Epithelial cell of proximal tubule (primary cell): ENCODE measurements around the gene GAR1. TPM values are rescaled to one million over a fixed set of nuclear protein-coding genes. Genes with fewer than 3 reads are reported as not detected.

Experiments
- DNase-seq: peaks from one replicate; pipeline ENCODE4 v3.0.0-alpha.2; 2011; ENCODE audit warnings: low read depth
- H3K4me3 ChIP-seq: 2 replicates; pipeline ENCODE4 v1.5.1; 2011; ENCODE audit warnings: low read depth, mild to moderate bottlenecking, low read length
- CTCF ChIP-seq: conservative IDR thresholded peaks from 2 replicates; pipeline ENCODE4 v1.5.1; 2012; ENCODE audit warnings: low read depth, mild to moderate bottlenecking, low read length
- total RNA-seq: library from RNA; depleted of rRNA; stranded (reverse); fragments of >200 nt; gene quantifications from 2 replicates; pipeline ENCODE4 v1.2.3, GENCODE V29; 2015

The GAR1 gene
- total RNA-seq, 1 donor from 2014 or later: 12.7 TPM

- peak within 1 kb of the TSS; percentile 65 for H3K4me3 ChIP-seq
- DNase-seq: peak; percentile 60
- TF ChIP-seq CTCF: no peak
Observed at GRCh38 chr4:109801895-109802319, 13.7 kb upstream of the GAR1 start, which contains the start of gene CFI. CFI (minus strand) TSS chr4:109801999; CDS start chr4:109801971, 28 bp downstream.

GRCh38 chr4:109803924-109804571 is 11.5 kb upstream of the GAR1 start:
- TF ChIP-seq CTCF: peak; percentile 72
- no peak overlapping the region for H3K4me3 ChIP-seq
- DNase-seq: peak; percentile 29

- H3K4me3 ChIP-seq: no peak overlapping the region
- TF ChIP-seq CTCF: no peak
- no peak for DNase-seq
Observed at GRCh38 chr4:109809655-109810054, 5.9 kb upstream of the GAR1 start.

- no peak for DNase-seq
- H3K4me3 ChIP-seq: no peak overlapping the region
- TF ChIP-seq CTCF: no peak
Observed at GRCh38 chr4:109810552-109811387, 4.8 kb upstream of the GAR1 start.

GRCh38 chr4:109811707-109812106 is 3.9 kb upstream of the GAR1 start:
- no peak overlapping the region for H3K4me3 ChIP-seq
- DNase-seq: no peak
- TF ChIP-seq CTCF: no peak

- no peak for TF ChIP-seq CTCF
- H3K4me3 ChIP-seq: peak overlapping the region; percentile 98
Observed at GRCh38 chr4:109816082-109816442, 500 bp downstream of the GAR1 start.

More at GRCh38 chr4:109816082-109816442, 500 bp downstream of the GAR1 start:
- no peak for DNase-seq
